ENCODE data around the gene OTUD5.

The OTUD5 gene

GRCh38 chrX:48937054-48937907, 20.1 kb downstream of the OTUD5 start:
- DNase-seq = no peak

- DNase-seq = no peak
These were observed 20.9 kb downstream of the OTUD5 start for GRCh38 chrX:48936429-48937053.

GRCh38 chrX:48935301-48935670, 22.1 kb downstream of the OTUD5 start:
- no peak for DNase-seq

GRCh38 chrX:48934581-48935300, 22.7 kb downstream of the OTUD5 start:
- DNase-seq = no peak

- no peak for DNase-seq
These were observed 23.6 kb downstream of the OTUD5 start for GRCh38 chrX:48933757-48934156.

GRCh38 chrX:48927736-48928382, 29.5 kb downstream of the OTUD5 start:
- no peak for DNase-seq

- no peak for DNase-seq
These were observed 30.3 kb downstream of the OTUD5 start for GRCh38 chrX:48927123-48927522.

GRCh38 chrX:48924270-48924669, 33.1 kb downstream of the OTUD5 start:
- DNase-seq = no peak

GRCh38 chrX:48923771-48924170, 33.6 kb downstream of the OTUD5 start:
- DNase-seq = no peak

GRCh38 chrX:48920718-48921104, 36.7 kb downstream of the OTUD5 start:
- DNase-seq = no peak

GRCh38 chrX:48919947-48920717, 37.3 kb downstream of the OTUD5 start:
- no peak for DNase-seq

- DNase-seq = no peak
These were observed 38.0 kb downstream of the OTUD5 start for GRCh38 chrX:48919360-48919841.

- peak; percentile 94 for DNase-seq
These were observed 38.6 kb downstream of the OTUD5 start, which contains the start of gene PIM2 for GRCh38 chrX:48918643-48919340. Gene PIM2, minus strand, starts transcription at chrX:48919024. Its CDS starts 190 bp downstream, at chrX:48918834.

- DNase-seq = no peak
These were observed 39.1 kb downstream of the OTUD5 start for GRCh38 chrX:48918301-48918642.

GRCh38 chrX:48917139-48918001, 40.0 kb downstream of the OTUD5 start:
- peak; percentile 66 for DNase-seq

- no peak for DNase-seq
These were observed 42.6 kb downstream of the OTUD5 start for GRCh38 chrX:48914593-48915493.

- DNase-seq = no peak
These were observed 43.6 kb downstream of the OTUD5 start for GRCh38 chrX:48913605-48914366.

GRCh38 chrX:48911412-48912182, 45.8 kb downstream of the OTUD5 start, which contains the start of gene SLC35A2:
Gene SLC35A2, minus strand, starts transcription at chrX:48911646. Its CDS starts 10 bp downstream, at chrX:48911636.
- peak; percentile 69 for DNase-seq

Measured in DMS 273 treated with DMSO at 0.1 percent for 48 hours (cell line).